Calu3 (cell line): Measurements from ENCODE around the gene GRAMD4. TPM values are rescaled to one million over a fixed set of nuclear protein-coding genes. Genes with fewer than 3 reads are reported as not detected.
"Not testable (repeated sequence)": the region's sequence is repeated elsewhere in the genome, so short reads cannot be mapped to it uniquely, and the experiment has no call there.

Source experiments
- BruUV-seq: library from RNA; stranded (reverse); fragments of 400-500 nt; replicated peaks from 2 replicates; lab custom pipeline; 2021; lab: Mats Ljungman, UMichigan
- CTCF ChIA-PET: fragments of 300-600 bp; sonication (Branson Sonifier 250); formaldehyde crosslinking; loops from one replicate; lab custom pipeline; 2022; ENCODE audit warnings: antibody characterized with exemption; lab: Charles Lee
- DNase-seq: peaks from one replicate; pipeline ENCODE4 v3.0.0; 2022
- H3K27ac Mint-ChIP-seq: one replicate; pipeline ENCODE4 v1.8.0; 2022; ENCODE audit warnings: mixed read lengths; ENCODE audit not compliant: unreplicated experiment
- H3K27me3 Mint-ChIP-seq: one replicate; pipeline ENCODE4 v1.8.0; 2022; ENCODE audit warnings: mixed read lengths; ENCODE audit not compliant: unreplicated experiment
- H3K36me3 Mint-ChIP-seq: one replicate; pipeline ENCODE4 v1.8.0; 2022; ENCODE audit warnings: mild to moderate bottlenecking, moderate library complexity, mixed read lengths; ENCODE audit not compliant: insufficient read depth, unreplicated experiment
- H3K4me1 Mint-ChIP-seq: one replicate; pipeline ENCODE4 v1.8.0; 2022; ENCODE audit warnings: mild to moderate bottlenecking, low read depth, mixed read lengths; ENCODE audit not compliant: unreplicated experiment
- H3K4me3 Mint-ChIP-seq: one replicate; pipeline ENCODE4 v1.8.0; 2022; ENCODE audit warnings: mild to moderate bottlenecking, low read depth, moderate library complexity, mixed read lengths; ENCODE audit not compliant: unreplicated experiment
- H3K9me3 Mint-ChIP-seq: one replicate; pipeline ENCODE4 v1.8.0; 2022; ENCODE audit warnings: low read depth, mixed read lengths; ENCODE audit not compliant: unreplicated experiment
- intact Hi-C: fragments of 100-400 bp; cut with micrococcal nuclease; formaldehyde crosslinking; loops from one replicate; pipeline ENCODE4 v1.10.0; 2022; ENCODE audit not compliant: unreplicated experiment
- total RNA-seq: library from RNA; stranded (reverse); gene quantifications from 2 replicates; pipeline ENCODE4 v1.2.3, GENCODE V29; 2022
- TF ChIP-seq, protein P1 (sequence below): fragments of 200-600 bp; IDR thresholded peaks from one replicate; pipeline ENCODE4 v1.8.0; 2022; ENCODE audit warnings: antibody characterized with exemption; ENCODE audit not compliant: unreplicated experiment

The GRAMD4 gene
- total RNA-seq, 1 experiment from 2014 or later, result 61.2 TPM

GRCh38 chr22:46631113-46631512 is 10.9 kb downstream of the GRAMD4 start:
- peaks cover 10% of the 10 kb centered on the region for H3K4me1 Mint-ChIP-seq
- BruUV-seq, result no TSS peak
- peaks cover 9% of the 10 kb centered on the region for H3K36me3 Mint-ChIP-seq
- H3K27me3 Mint-ChIP-seq, result no peaks in the 10 kb centered on the region
- no peak overlapping the region for H3K27ac Mint-ChIP-seq
- H3K9me3 Mint-ChIP-seq, result no peaks in the 10 kb centered on the region
- TF ChIP-seq, protein P1, sequence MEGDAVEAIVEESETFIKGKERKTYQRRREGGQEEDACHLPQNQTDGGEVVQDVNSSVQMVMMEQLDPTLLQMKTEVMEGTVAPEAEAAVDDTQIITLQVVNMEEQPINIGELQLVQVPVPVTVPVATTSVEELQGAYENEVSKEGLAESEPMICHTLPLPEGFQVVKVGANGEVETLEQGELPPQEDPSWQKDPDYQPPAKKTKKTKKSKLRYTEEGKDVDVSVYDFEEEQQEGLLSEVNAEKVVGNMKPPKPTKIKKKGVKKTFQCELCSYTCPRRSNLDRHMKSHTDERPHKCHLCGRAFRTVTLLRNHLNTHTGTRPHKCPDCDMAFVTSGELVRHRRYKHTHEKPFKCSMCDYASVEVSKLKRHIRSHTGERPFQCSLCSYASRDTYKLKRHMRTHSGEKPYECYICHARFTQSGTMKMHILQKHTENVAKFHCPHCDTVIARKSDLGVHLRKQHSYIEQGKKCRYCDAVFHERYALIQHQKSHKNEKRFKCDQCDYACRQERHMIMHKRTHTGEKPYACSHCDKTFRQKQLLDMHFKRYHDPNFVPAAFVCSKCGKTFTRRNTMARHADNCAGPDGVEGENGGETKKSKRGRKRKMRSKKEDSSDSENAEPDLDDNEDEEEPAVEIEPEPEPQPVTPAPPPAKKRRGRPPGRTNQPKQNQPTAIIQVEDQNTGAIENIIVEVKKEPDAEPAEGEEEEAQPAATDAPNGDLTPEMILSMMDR, result no peak
- no peak for DNase-seq
- CTCF ChIA-PET, result no interaction called here
- no peak overlapping the region for H3K4me3 Mint-ChIP-seq
- intact Hi-C loops, result no loop called here

DNA sequence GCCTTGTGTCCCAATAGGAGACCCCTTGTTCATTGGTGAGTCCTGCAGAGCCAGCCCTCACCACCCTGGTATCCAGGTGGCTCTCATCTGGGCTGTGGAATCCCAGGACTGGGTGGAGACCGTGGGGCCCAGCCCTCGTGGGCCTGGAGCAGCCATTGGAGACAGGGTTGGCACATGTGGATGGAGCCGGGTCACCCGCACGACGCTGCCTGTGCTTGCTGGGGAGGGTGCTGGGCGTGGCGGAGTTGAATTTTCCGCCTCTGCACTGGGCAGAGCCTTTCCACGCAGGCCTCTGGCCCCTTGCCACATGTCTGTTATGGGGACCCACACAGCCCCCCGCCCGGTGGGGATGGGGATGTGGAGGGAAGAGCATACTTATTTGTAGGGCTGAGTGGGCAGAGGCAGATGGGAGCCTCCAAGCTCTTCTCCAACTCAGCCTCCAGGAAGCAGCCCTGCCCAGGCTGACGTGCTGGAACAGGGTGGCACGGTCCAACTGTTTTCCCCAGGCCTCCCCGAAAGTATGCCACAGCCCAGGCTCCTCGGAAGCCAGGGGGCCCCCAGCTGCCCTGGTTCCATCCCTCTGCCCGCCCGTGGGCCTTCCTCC is 12.6 kb downstream of the GRAMD4 start:
- no peak for DNase-seq
- H3K4me3 Mint-ChIP-seq, result no peak overlapping the region
- no peaks in the 10 kb centered on the region for H3K27me3 Mint-ChIP-seq
- BruUV-seq, result no TSS peak
- H3K36me3 Mint-ChIP-seq, result peaks cover 9% of the 10 kb centered on the region
- no peak overlapping the region for H3K27ac Mint-ChIP-seq
- peaks cover 10% of the 10 kb centered on the region for H3K4me1 Mint-ChIP-seq
- TF ChIP-seq, protein P1, result no peak
- intact Hi-C loops, result no loop called here
- CTCF ChIA-PET, result no interaction called here
- no peaks in the 10 kb centered on the region for H3K9me3 Mint-ChIP-seq

DNA sequence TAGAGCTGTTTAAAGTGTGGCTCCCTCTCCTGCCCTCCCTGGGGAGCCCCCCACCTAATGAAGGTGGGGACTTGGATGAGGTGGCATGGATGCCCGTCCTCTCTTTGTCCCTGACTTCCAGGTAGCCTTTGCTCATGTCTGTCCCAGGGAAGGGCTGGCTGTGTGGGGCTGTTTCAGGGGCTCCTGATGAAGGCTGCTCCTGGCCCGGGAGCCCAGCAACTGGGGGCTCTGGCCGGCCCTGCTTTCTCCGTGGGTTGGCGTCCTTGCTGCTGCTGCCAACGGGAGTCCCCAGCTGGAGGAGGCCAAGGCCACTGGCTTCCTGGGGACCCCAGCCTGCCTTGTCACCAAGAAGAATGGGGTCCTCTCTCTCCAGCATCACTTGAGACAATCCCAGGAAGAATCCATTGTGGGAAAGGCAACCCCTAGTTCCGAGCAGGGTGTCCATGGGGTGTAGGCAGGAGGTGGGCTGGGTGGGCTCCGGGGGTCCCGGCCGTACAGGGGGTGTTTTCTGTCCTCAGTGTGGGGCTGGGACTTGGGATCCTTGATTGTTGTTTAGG is 13.2 kb downstream of the GRAMD4 start:
- CTCF ChIA-PET, result no interaction called here
- Mint-ChIP-seq H3K4me3 (no peak overlapping the region), H3K9me3 (no peaks in the 10 kb centered on the region), H3K36me3 (peaks cover 9% of the 10 kb centered on the region), H3K27ac (no peak overlapping the region), H3K4me1 (peaks cover 10% of the 10 kb centered on the region), H3K27me3 (no peaks in the 10 kb centered on the region)
- TF ChIP-seq, protein P1, result no peak
- intact Hi-C loops, result no loop called here
- no TSS peak for BruUV-seq
- DNase-seq, result no peak

GRCh38 chr22:46634011-46634699 is 14.0 kb downstream of the GRAMD4 start:
- Mint-ChIP-seq H3K27me3 (no peaks in the 10 kb centered on the region), H3K36me3 (peaks cover 9% of the 10 kb centered on the region), H3K4me3 (no peak overlapping the region), H3K9me3 (no peaks in the 10 kb centered on the region), H3K27ac (peak overlapping the region; percentile 6), H3K4me1 (peaks cover 10% of the 10 kb centered on the region)
- CTCF ChIA-PET, result no interaction called here
- peak; percentile 28 for DNase-seq
- BruUV-seq, result no TSS peak
- TF ChIP-seq, protein P1, result no peak
- intact Hi-C loops, result no loop called here

GRCh38 chr22:46634973-46635685 is 14.9 kb downstream of the GRAMD4 start:
- H3K36me3 Mint-ChIP-seq, H3K4me1 Mint-ChIP-seq, intact Hi-C loops, H3K27me3 Mint-ChIP-seq, DNase-seq, BruUV-seq, CTCF ChIA-PET, H3K4me3 Mint-ChIP-seq, H3K9me3 Mint-ChIP-seq, H3K27ac Mint-ChIP-seq: not testable (repeated sequence)
